ENCODE data around the gene MRPL40.

The MRPL40 gene

DNA sequence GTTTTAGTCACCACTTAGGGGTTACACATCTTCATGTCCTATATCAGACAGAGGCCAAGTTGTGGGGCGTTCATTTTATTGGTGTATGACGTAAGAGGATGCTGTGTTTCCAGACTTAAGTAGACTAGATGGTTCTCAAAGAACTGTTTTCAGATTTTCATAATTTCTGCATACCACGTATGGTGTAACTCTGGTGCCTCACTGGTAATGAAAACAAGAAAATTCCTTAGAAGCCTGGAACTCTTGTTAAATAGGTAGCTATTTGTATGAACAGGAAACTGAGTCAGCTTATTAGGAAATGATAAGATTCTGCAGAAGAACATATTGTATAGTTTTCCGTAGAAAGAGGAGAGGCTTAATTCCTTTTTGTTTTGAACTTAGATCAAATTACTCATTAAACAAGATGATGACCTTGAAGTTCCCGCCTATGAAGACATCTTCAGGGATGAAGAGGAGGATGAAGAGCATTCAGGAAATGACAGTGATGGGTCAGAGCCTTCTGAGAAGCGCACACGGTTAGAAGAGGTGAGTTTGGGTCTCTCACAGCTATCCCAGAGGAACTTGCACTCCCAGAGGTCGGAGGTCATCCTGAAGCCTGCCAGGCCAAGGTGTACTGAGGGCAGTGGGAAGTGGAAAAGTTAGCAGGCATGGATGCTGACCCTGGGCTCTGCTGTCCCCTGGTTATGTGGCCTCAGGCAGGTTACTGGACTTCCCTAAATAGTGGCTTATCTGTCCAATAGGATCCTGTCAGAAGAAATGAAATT, 51.3 kb downstream of the MRPL40 start:
- DNase-seq, result no peak
